Fibroblast of villous mesenchyme (primary cell): ENCODE data around the gene PPP3CA. TPM values are rescaled to one million over a fixed set of nuclear protein-coding genes. Genes with fewer than 3 reads are reported as not detected.

Experiments used
- DNase-seq: peaks from one replicate; pipeline ENCODE4 v3.0.0-alpha.2; 2010; ENCODE audit warnings: low read depth
- H3K4me3 ChIP-seq: 2 replicates; pipeline ENCODE4 v1.5.1; 2011; ENCODE audit warnings: low read depth, mild to moderate bottlenecking, low read length
- CTCF ChIP-seq: IDR thresholded peaks from 2 replicates; pipeline ENCODE4 v1.5.1; 2012; ENCODE audit warnings: low read depth, mild to moderate bottlenecking, low read length; ENCODE audit not compliant: insufficient read depth
- total RNA-seq: library from RNA; depleted of rRNA; stranded (reverse); fragments of >200 nt; gene quantifications from 2 replicates; pipeline ENCODE4 v1.2.3, GENCODE V29; 2012

The PPP3CA gene
- total RNA-seq, 1 donor, result 47.9 TPM

GRCh38 chr4:101315786-101316185 is 31.5 kb downstream of the PPP3CA start:
- no peak for TF ChIP-seq CTCF
- DNase-seq, result no peak
- no peak overlapping the region for H3K4me3 ChIP-seq

GRCh38 chr4:101315041-101315440 is 32.3 kb downstream of the PPP3CA start:
- DNase-seq, result no peak
- no peak for TF ChIP-seq CTCF
- H3K4me3 ChIP-seq, result no peak overlapping the region

- DNase-seq, result no peak
- H3K4me3 ChIP-seq, result no peak overlapping the region
- TF ChIP-seq CTCF, result no peak
These were observed 37.4 kb downstream of the PPP3CA start for GRCh38 chr4:101309925-101310324.

- DNase-seq, result no peak
- no peak for TF ChIP-seq CTCF
- H3K4me3 ChIP-seq, result no peak overlapping the region
These were observed 39.4 kb downstream of the PPP3CA start for GRCh38 chr4:101307899-101308298.

- no peak for TF ChIP-seq CTCF
- no peak overlapping the region for H3K4me3 ChIP-seq
- peak; percentile 11 for DNase-seq
These were observed 40.3 kb downstream of the PPP3CA start for GRCh38 chr4:101306764-101307615.

- no peak overlapping the region for H3K4me3 ChIP-seq
- TF ChIP-seq CTCF, result no peak
- DNase-seq, result no peak
These were observed 41.1 kb downstream of the PPP3CA start for GRCh38 chr4:101306225-101306624.

- peak; percentile 58 for DNase-seq
- TF ChIP-seq CTCF, result no peak
These were observed 42.4 kb downstream of the PPP3CA start for GRCh38 chr4:101304916-101305315.

More at GRCh38 chr4:101304916-101305315, 42.4 kb downstream of the PPP3CA start:
- no peak overlapping the region for H3K4me3 ChIP-seq
